ENCODE data around the gene STAT2.

DNA sequence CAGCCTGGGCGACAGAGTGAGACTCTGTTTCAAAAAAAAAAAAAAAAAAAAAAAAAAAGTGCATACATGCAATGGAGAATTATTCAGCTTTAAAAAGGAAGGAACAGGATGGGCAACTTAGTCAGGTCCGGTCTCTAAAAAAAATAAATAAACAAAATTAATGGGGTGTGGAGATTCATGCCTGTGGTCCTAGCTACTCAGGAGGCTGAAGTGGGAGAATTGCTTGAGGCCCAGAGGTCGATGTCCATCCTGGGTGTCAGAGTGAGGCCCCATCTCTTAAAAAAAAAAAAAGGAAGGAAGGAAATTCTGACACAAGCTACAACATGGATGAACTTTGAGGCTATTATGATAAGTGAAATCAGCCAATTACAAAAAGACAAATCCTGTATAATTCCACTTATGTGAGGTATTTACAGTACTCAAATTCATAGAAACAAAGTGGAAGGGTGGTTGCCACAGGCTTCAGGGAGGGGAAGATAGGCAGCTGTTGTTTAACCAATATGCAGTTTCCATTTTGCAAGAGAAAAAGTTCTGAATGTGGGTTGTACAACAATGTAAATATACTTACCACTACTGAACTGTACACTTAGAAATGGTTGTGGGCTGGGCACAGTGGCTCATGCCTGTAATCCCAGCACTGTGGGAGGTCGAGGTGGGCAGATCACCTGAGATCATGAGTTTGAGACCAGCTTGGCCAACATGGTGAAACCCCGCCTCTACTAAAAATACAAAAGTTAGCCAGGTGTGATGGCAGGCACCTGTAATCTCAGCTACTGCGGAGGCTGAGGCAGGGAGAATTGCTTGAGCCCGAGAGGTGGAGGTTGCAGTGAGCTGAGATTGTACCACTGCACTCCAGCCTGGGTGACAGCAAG is 15.1 kb upstream of the STAT2 start:
- TF ChIP-seq CTCF (IDR thresholded peaks at IDR 0.05) (no peak), POLR2A (IDR thresholded peaks at IDR 0.05) (no peak)
